Measurements from ENCODE around the gene FGFR4.
"Not testable (repeated sequence)": the region's sequence is repeated elsewhere in the genome, so short reads cannot be mapped to it uniquely, and the experiment has no call there.

Gene FGFR4

GRCh38 chr5:177045631-177046030 lies 41.1 kb upstream of the FGFR4 start:
- H3K4me3 ChIP-seq (ENCODE audit: low read depth, low read length), result no peak overlapping the region
- TF ChIP-seq CTCF (IDR thresholded peaks at IDR 0.05; ENCODE audit: low read depth, low read length), result no peak

- H3K4me3 ChIP-seq (ENCODE audit: low read depth, low read length), result not testable (repeated sequence)
Measured at GRCh38 chr5:177048531-177048930, 38.2 kb upstream of the FGFR4 start.

GRCh38 chr5:177049285-177049684 lies 37.4 kb upstream of the FGFR4 start:
- no peak overlapping the region for H3K4me3 ChIP-seq (ENCODE audit: low read depth, low read length)
- TF ChIP-seq CTCF (IDR thresholded peaks at IDR 0.05; ENCODE audit: low read depth, low read length), result no peak

GRCh38 chr5:177064500-177065277 lies 22.0 kb upstream of the FGFR4 start:
- no peak for TF ChIP-seq CTCF (IDR thresholded peaks at IDR 0.05; ENCODE audit: low read depth, low read length)
- no peak overlapping the region for H3K4me3 ChIP-seq (ENCODE audit: low read depth, low read length)

DNA sequence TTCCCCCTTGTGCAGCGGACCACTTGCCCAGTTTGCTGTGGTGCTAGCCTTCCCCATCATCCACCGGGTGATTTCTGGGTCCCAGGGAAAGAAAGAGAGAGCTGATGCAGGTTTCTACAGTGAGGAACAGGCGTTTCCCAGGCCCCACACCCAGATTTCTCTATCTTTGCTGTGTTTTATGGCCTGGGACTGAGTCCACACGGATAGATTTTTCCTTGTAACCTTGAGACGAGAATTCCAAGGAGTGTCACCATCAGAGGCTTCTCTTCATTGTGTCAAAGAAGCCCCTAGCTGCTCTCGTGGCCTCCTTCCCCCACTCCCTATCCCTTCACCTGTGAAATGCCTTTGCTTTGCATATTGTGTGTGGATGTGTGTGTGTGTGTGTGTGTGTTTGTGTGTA lies 21.2 kb upstream of the FGFR4 start:
- TF ChIP-seq CTCF (IDR thresholded peaks at IDR 0.05; ENCODE audit: low read depth, low read length), result no peak
- H3K4me3 ChIP-seq (ENCODE audit: low read depth, low read length), result no peak overlapping the region

- H3K4me3 ChIP-seq (ENCODE audit: low read depth, low read length), result no peak overlapping the region
- TF ChIP-seq CTCF (IDR thresholded peaks at IDR 0.05; ENCODE audit: low read depth, low read length), result no peak
Measured at GRCh38 chr5:177066224-177066623, 20.5 kb upstream of the FGFR4 start.

- TF ChIP-seq CTCF (IDR thresholded peaks at IDR 0.05; ENCODE audit: low read depth, low read length), result no peak
- no peak overlapping the region for H3K4me3 ChIP-seq (ENCODE audit: low read depth, low read length)
Measured at GRCh38 chr5:177067503-177067902, 19.2 kb upstream of the FGFR4 start.

All from WI38 (cell line).